SK-N-SH treated with all-trans-retinoic acid at 6 μM for 48 hours (cell line): ENCODE results near the gene MUC22.
"Not testable (repeated sequence)": the region's sequence is repeated elsewhere in the genome, so short reads cannot be mapped to it uniquely, and the experiment has no call there.

Source experiments
- ATAC-seq: fragments of 200-7000 bp; cut with Tn5 transposase; 3 replicates; pipeline ENCODE4 v1.9.1; 2020; ENCODE audit warnings: mild to moderate bottlenecking, moderate library complexity
- BACH2 ChIP-seq: fragments of 250-450 bp; sonication (Bioruptor Pico); IDR thresholded peaks from 2 replicates; pipeline ENCODE4 v1.9.0; 2021; ENCODE audit warnings: mild to moderate bottlenecking, borderline replicate concordance
- CREB5 ChIP-seq: fragments of 250-450 bp; sonication (Bioruptor Pico); IDR thresholded peaks from 2 replicates; pipeline ENCODE4 v1.5.1; 2020; ENCODE audit warnings: low read depth, mild to moderate bottlenecking, moderate library complexity
- CSDC2 ChIP-seq: fragments of 250-450 bp; sonication (Bioruptor Pico); IDR thresholded peaks from 2 replicates; pipeline ENCODE4 v1.5.0; 2020; ENCODE audit warnings: mild to moderate bottlenecking, moderate library complexity
- CSRNP3 ChIP-seq: fragments of 250-450 bp; sonication (Bioruptor Pico); IDR thresholded peaks from 2 replicates; pipeline ENCODE4 v1.5.1; 2021; ENCODE audit warnings: mild to moderate bottlenecking, moderate library complexity
- ESRRG ChIP-seq: fragments of 250-450 bp; sonication (Bioruptor Pico); IDR thresholded peaks from 2 replicates; pipeline ENCODE4 v1.6.1; 2021; ENCODE audit warnings: mild to moderate bottlenecking
- GLIS3 ChIP-seq: fragments of 250-450 bp; sonication (Bioruptor Pico); IDR thresholded peaks from 2 replicates; pipeline ENCODE4 v1.5.0; 2020; ENCODE audit warnings: mild to moderate bottlenecking, moderate library complexity
- ISL1 ChIP-seq: fragments of 250-450 bp; sonication (Bioruptor Pico); IDR thresholded peaks from 2 replicates; pipeline ENCODE4 v2.1.2; 2022; ENCODE audit warnings: mild to moderate bottlenecking, moderate library complexity
- PATZ1 ChIP-seq: fragments of 250-450 bp; sonication (Bioruptor Pico); IDR thresholded peaks from 2 replicates; pipeline ENCODE4 v1.8.0; 2020; ENCODE audit warnings: mild to moderate bottlenecking, moderate library complexity, borderline replicate concordance
- POU6F1 ChIP-seq: fragments of 250-450 bp; sonication (Bioruptor Pico); IDR thresholded peaks from 2 replicates; pipeline ENCODE4 v1.8.0; 2021; ENCODE audit warnings: low read depth, mild to moderate bottlenecking, moderate library complexity, borderline replicate concordance
- PPARA ChIP-seq: fragments of 250-450 bp; sonication (Bioruptor Pico); IDR thresholded peaks from 2 replicates; pipeline ENCODE4 v1.5.0; 2020; ENCODE audit warnings: mild to moderate bottlenecking, borderline replicate concordance
- RARB ChIP-seq: fragments of 250-450 bp; sonication (Bioruptor Pico); IDR thresholded peaks from 2 replicates; pipeline ENCODE4 v1.8.0; 2021; ENCODE audit warnings: mild to moderate bottlenecking, moderate library complexity
- SNAI2 ChIP-seq: fragments of 250-450 bp; sonication (Bioruptor Pico); IDR thresholded peaks from 2 replicates; pipeline ENCODE4 v1.5.0; 2020; ENCODE audit warnings: mild to moderate bottlenecking, moderate library complexity
- TCF4 ChIP-seq: fragments of 250-450 bp; sonication (Bioruptor Pico); IDR thresholded peaks from 2 replicates; pipeline ENCODE4 v1.8.0; 2021; ENCODE audit warnings: mild to moderate bottlenecking, moderate library complexity, borderline replicate concordance
- TOX ChIP-seq: fragments of 250-450 bp; sonication (Bioruptor Pico); IDR thresholded peaks from 2 replicates; pipeline ENCODE4 v1.8.0; 2021; ENCODE audit warnings: mild to moderate bottlenecking, moderate library complexity, borderline replicate concordance
- TSHZ2 ChIP-seq: fragments of 250-450 bp; sonication (Bioruptor Pico); IDR thresholded peaks from 2 replicates; pipeline ENCODE4 v1.5.0; 2020; ENCODE audit warnings: mild to moderate bottlenecking, moderate library complexity
- ZC3H10 ChIP-seq: fragments of 250-450 bp; sonication (Bioruptor Pico); IDR thresholded peaks from 2 replicates; pipeline ENCODE4 v1.5.1; 2021; ENCODE audit warnings: mild to moderate bottlenecking, moderate library complexity
- ZFP3 ChIP-seq: fragments of 250-450 bp; sonication (Bioruptor Pico); IDR thresholded peaks from 2 replicates; pipeline ENCODE4 v1.5.0; 2020; ENCODE audit warnings: mild to moderate bottlenecking, moderate library complexity
- ZNF565 ChIP-seq: fragments of 450-650 bp; formaldehyde crosslinking; conservative IDR thresholded peaks from 2 replicates; pipeline ENCODE4 v1.5.0; 2020; ENCODE audit warnings: low read depth, mild to moderate bottlenecking, moderate library complexity
- ZNF70 ChIP-seq: fragments of 450-650 bp; formaldehyde crosslinking; IDR thresholded peaks from 2 replicates; pipeline ENCODE4 v1.5.0; 2020; ENCODE audit warnings: mild to moderate bottlenecking, moderate library complexity
- ZNF8 ChIP-seq: fragments of 450-650 bp; formaldehyde crosslinking; IDR thresholded peaks from 2 replicates; pipeline ENCODE4 v1.5.0; 2020; ENCODE audit warnings: mild to moderate bottlenecking, moderate library complexity

Gene MUC22

GRCh38 chr6:31063906-31064435 lies 53.7 kb downstream of the MUC22 start:
- TF ChIP-seq PATZ1 (CRISPR knock-in tag), result no peak
- no peak for ATAC-seq

GRCh38 chr6:31065556-31065955 lies 55.3 kb downstream of the MUC22 start:
- peak; percentile 66 for ATAC-seq
- TF ChIP-seq RARB (CRISPR knock-in tag), result no peak
- TF ChIP-seq PPARA, result no peak
- no peak for TF ChIP-seq ESRRG (CRISPR knock-in tag)
- no peak for TF ChIP-seq ISL1
- TF ChIP-seq ZC3H10 (CRISPR knock-in tag), result no peak
- TF ChIP-seq SNAI2 (CRISPR knock-in tag), result no peak
- no peak for TF ChIP-seq TSHZ2 (CRISPR knock-in tag)
- TF ChIP-seq ZNF70 (CRISPR knock-in tag), result no peak
- no peak for TF ChIP-seq ZNF8 (CRISPR knock-in tag)
- no peak for TF ChIP-seq GLIS3 (CRISPR knock-in tag)
- TF ChIP-seq ZFP3 (CRISPR knock-in tag), result no peak
- TF ChIP-seq ZNF565, result no peak
- no peak for TF ChIP-seq TCF4
- no peak for TF ChIP-seq CREB5 (CRISPR knock-in tag)
- no peak for TF ChIP-seq CSRNP3 (CRISPR knock-in tag)
- TF ChIP-seq BACH2 (CRISPR knock-in tag), result no peak
- TF ChIP-seq PATZ1 (CRISPR knock-in tag), result no peak
- TF ChIP-seq POU6F1 (CRISPR knock-in tag), result no peak
- no peak for TF ChIP-seq TOX (CRISPR knock-in tag)
- TF ChIP-seq CSDC2 (CRISPR knock-in tag), result no peak

- not testable (repeated sequence) for ATAC-seq
Observed at GRCh38 chr6:31067028-31067427, 56.8 kb downstream of the MUC22 start.

- ATAC-seq, result not testable (repeated sequence)
Observed at GRCh38 chr6:31067891-31068668, 57.8 kb downstream of the MUC22 start.
